Retinal pigment epithelial cell (primary cell): ENCODE data around the gene SUZ12.

Experiments used
- DNase-seq: peaks from one replicate; pipeline ENCODE4 v3.0.0-alpha.2; 2010; ENCODE audit warnings: low read depth
- H3K4me3 ChIP-seq: 2 replicates; pipeline ENCODE4 v1.5.1; 2011; ENCODE audit warnings: mild to moderate bottlenecking, low read length, control low read depth, moderate library complexity
- TF ChIP-seq, protein P1 (sequence below): conservative IDR thresholded peaks from 2 replicates; pipeline ENCODE4 v1.5.1; 2011; ENCODE audit warnings: low read depth, low read length, control low read depth, inconsistent platforms

The SUZ12 gene

DNA sequence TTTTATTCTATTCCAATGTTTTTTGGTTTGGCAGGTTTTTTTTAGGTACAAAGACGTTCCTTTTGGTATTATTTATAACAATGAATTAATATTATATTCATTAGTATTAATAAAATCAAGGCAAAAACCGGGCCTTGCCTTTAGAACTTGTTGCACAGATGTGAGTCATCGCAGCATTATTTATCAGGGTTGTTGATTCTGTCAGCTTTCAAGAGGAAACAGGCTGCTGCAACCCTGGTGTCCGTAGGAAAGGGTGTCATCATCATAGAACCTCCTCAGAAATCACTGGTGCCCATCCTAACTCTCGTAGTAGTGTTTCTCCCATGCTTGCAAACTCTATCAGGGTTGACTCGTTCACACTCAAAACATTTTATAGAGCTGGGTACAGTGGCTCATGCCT lies 60.2 kb downstream of the SUZ12 start:
- no peak for DNase-seq
- no peak overlapping the region for H3K4me3 ChIP-seq
- TF ChIP-seq, protein P1, sequence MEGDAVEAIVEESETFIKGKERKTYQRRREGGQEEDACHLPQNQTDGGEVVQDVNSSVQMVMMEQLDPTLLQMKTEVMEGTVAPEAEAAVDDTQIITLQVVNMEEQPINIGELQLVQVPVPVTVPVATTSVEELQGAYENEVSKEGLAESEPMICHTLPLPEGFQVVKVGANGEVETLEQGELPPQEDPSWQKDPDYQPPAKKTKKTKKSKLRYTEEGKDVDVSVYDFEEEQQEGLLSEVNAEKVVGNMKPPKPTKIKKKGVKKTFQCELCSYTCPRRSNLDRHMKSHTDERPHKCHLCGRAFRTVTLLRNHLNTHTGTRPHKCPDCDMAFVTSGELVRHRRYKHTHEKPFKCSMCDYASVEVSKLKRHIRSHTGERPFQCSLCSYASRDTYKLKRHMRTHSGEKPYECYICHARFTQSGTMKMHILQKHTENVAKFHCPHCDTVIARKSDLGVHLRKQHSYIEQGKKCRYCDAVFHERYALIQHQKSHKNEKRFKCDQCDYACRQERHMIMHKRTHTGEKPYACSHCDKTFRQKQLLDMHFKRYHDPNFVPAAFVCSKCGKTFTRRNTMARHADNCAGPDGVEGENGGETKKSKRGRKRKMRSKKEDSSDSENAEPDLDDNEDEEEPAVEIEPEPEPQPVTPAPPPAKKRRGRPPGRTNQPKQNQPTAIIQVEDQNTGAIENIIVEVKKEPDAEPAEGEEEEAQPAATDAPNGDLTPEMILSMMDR, result no peak

DNA sequence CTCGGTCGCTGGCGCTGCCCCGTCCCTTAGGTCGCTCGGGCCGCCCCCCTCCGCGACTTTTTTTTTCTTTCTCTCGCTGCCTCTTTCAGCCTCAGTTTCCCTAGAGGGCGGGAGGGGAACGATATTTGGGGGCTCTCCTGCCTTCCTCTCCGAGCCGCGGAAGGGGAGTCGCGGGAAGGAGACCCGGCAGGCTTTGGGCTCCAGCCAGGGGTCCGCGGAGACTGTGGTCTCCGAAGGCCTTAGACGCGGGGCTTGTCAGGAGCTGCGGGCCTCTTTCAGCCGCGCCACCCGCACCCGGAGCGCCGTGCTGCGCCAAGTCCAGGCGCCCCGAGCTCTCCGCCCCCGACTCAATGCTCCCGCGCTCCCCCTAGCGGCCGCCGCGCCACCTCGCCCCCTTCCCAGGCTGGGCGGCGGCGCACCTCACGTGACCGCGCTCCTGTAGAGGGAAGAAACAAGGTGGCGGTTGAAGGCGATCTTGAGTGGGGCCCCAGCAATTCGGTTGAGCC lies 70.2 kb downstream of the SUZ12 start, which contains the start of gene LRRC37B:
TSS of gene LRRC37B (plus strand) at position 427 of the 506 bp plus-strand sequence. CDS start 14,010 bp downstream, outside the sequence.
- TF ChIP-seq, protein P1, result peak; percentile 66
- no peak for DNase-seq
- H3K4me3 ChIP-seq, result peak within 1 kb of the TSS; percentile 95

DNA sequence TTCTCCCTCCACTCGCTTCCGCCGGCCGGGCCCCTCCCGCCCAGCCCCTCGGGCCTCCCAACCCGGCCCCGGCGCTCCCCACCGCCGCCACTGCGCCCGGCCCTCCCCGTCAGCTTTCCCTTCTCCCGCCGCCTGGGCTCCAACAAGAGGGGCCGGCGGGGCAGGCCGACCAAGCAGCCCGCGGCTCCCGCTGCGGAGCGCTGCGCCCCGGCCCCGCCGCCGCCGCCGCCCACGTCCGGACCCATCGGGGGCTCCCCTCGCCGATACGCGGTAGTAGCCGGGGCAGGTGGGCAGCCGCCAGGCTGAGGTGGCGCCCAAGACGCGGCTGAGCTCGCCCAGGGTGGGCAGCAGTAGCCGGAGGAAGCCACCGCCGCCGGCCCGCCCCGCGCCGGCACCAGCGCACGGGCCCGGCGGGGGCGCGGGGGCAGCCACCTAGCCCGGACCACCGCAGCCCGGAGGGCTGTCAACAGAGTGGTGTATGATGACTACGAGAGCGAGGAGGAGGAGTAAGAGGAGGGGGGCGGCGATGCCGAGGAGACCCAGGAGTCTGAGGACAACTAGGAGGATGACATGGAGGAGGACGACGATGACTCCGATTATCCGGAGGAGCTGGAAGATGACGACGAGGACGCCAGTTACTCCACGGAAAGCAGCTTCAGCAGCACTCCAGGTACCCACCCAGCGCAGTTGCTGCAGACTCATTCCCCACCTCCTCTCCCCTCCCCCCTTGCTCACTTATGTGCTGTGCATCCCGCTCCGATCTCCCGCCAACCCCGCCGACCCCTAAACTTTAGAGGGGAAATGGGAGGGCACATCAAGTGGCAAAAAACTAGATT lies 70.9 kb downstream of the SUZ12 start:
- TF ChIP-seq, protein P1, result no peak
- H3K4me3 ChIP-seq, result peak overlapping the region; percentile 95
- DNase-seq, result no peak

DNA sequence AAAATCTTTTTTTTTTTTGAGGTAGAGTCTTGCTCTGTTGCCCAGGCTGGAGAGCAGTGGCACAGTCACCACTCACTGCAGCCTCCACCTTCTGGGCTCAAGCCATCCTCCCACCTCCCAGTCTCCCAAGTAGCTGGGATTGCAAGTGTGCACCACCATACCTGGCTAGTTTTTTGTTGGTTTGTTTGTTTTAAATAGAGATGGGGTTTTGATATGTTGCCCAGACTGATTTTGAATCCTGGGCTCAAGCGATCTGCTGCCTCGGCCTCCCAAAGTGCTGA lies 72.4 kb downstream of the SUZ12 start:
- TF ChIP-seq, protein P1, result no peak
- peak overlapping the region; percentile 95 for H3K4me3 ChIP-seq

DNA sequence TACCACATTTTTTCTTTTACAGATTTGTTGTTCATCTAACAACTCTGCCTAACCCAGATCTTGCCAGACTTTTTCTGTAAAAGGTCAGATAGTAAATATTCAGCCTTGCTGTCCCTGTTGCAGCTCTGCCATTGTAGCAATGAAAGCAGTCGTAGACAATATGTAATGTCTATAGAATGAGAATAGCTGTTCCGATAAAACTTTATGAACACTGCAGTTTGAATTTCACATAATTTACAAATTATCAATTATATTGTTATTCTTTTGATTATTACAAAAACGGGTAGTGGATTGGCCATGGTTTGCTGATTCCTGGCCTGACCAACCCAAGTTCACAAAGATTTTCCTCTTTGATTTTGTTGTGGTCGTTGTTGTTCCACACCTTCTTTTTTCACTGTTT lies 73.3 kb downstream of the SUZ12 start:
- DNase-seq, result no peak
- TF ChIP-seq, protein P1, result no peak
- no peak overlapping the region for H3K4me3 ChIP-seq

More for the DNA sequence above, 72.4 kb downstream of the SUZ12 start:
- DNase-seq, result no peak

DNA sequence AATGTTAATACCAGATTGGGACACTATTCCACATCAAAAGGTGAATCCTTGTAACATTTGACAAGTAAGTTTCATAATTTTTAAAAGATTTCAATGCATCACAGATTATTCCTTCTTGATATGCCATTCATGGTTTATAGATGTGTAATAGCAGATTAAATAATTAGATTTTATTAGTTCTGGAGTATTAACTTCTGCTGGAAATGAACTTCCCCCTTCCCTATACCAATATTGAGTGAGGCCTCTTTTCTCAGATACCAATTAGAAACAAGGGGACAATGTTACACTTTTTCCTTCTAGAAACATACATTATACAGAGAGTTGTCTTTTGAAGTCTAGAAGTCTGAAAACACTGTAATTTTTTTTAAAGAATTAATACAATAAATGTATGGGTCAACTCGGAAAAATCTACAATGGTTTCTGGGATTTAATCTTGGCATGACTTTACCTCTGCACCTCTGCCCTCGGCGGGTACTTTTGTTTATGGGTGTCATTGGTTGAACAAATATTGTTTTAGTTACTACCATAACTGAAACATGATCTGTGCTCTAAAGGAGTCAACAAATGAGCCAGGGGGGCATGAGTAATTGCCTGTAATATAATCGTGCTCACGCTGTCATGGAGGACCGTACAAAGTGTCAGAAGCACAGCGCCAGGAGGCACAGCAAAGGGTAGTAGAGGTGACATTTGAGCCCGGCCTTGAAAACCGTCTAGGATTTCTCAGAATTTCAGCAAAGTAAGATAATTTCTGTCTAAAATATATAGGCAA lies 78.6 kb downstream of the SUZ12 start:
- DNase-seq, result no peak
- no peak overlapping the region for H3K4me3 ChIP-seq
- TF ChIP-seq, protein P1, result no peak
